ENCODE data around the gene CHMP1B. TPM values are rescaled to one million over a fixed set of nuclear protein-coding genes. Genes with fewer than 3 reads are reported as not detected.

The CHMP1B gene
- total and polyA plus RNA-seq, 11 donors, result 19.8 to 41.2 (median 37.3) TPM

DNA sequence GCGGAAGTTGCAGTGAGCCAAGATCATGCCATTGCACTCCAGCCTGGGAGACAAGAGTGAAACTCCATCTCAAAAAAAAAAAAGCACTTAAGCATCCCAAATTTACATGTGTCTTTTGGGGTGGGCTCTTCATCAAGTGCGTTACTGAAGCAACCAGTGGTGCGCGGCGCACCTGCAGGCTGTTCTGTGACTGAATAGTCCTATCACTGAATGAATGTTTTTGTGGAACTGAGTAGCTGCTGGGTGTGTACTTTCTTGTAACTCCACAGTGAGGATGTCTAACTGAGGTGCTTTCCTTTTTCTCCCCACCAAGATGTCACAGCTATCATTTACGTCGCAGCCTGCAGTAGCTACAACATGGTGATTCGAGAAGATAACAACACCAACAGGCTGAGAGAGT lies 17.0 kb downstream of the CHMP1B start:
- WGBS, 4 donors, result 91 to 95% (median 93%) methylated on average over 8 of the region's 8 CpGs
- DNase-seq, result no peak

DNA sequence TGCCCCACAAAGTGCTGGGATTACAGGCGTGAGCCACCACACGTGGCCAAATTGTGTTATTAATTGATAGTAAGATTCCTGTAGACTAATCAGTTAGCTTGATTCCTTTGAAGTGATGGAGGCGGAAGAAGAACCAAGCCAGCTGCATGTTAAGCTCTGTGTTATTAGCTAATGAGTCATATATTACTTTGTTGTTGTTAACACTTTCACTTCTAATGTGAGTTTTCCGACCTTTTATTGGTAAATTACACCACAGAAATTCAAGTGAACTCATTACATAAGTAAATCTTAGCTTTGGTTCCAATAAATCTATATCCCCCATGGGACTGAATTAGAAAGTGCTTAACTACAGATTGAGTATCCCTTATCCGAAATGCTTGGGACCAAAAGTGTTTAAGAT lies 20.3 kb downstream of the CHMP1B start:
- H3K36me3 ChIP-seq, result no peaks in the 10 kb centered on the region
- ATAC-seq, result no peak
- no peak overlapping the region for H3K4me3 ChIP-seq
- H3K27ac ChIP-seq, result no peak overlapping the region
- peaks cover 0 to 6% (median 0%) of the 10 kb centered on the region in 12 donors for H3K9me3 ChIP-seq
- WGBS, 4 donors, result 65 to 83% (median 75%) methylated on average over 5 of the region's 5 CpGs
- intact Hi-C loops (cut with DNase I), result loop anchor here in 4 of 10 donors (5.0 kb wide), 2 partner anchors 139 to 1019 kb away; no protein-coding TSS in a partner anchor
- DNase-seq, result no peak
- TF ChIP-seq POLR2A (IDR thresholded peaks at IDR 0.05) (no peak), CTCF (IDR thresholded peaks at IDR 0.05) (no peak)
- H3K4me1 ChIP-seq, result peaks cover 0 to 6% (median 0%) of the 10 kb centered on the region in 12 donors
- H3K27me3 ChIP-seq, result peaks cover 0 to 3% (median 0%) of the 10 kb centered on the region in 9 donors

More for the DNA sequence above, 17.0 kb downstream of the CHMP1B start:
- Histone ChIP-seq H3K27ac (no peak overlapping the region), H3K9me3 (no peaks in the 10 kb centered on the region), H3K4me3 (no peak overlapping the region), H3K36me3 (no peaks in the 10 kb centered on the region), H3K4me1 (peaks cover 0 to 6% (median 0%) of the 10 kb centered on the region in 12 donors), H3K27me3 (peaks cover 0 to 3% (median 0%) of the 10 kb centered on the region in 9 donors)
- ATAC-seq, result no peak
- intact Hi-C loops (cut with DNase I), result loop anchor here in 2 of 10 donors (10.0 kb wide), 1 partner anchor 213 kb away; no protein-coding TSS in a partner anchor
- no peak for TF ChIP-seq POLR2A (IDR thresholded peaks at IDR 0.05)
- no peak for TF ChIP-seq CTCF (IDR thresholded peaks at IDR 0.05)

- peak in 3 of 5 donors; percentile 25 to 67 (median 50) for DNase-seq
- 41 to 50% (median 44%) methylated on average over 13 of the region's 13 CpGs for WGBS, 4 donors
- no peaks in the 10 kb centered on the region for H3K36me3 ChIP-seq
These were observed 21.4 kb downstream of the CHMP1B start for GRCh38 chr18:11872479-11873136.

More at GRCh38 chr18:11872479-11873136, 21.4 kb downstream of the CHMP1B start:
- Histone ChIP-seq H3K27me3 (peaks cover 0 to 3% (median 0%) of the 10 kb centered on the region in 9 donors), H3K27ac (peak overlapping the region in 6 of 12 donors; percentile 18 to 61 (median 44)), H3K9me3 (peaks cover 0 to 6% (median 0%) of the 10 kb centered on the region in 12 donors), H3K4me1 (peaks cover 0 to 6% (median 0%) of the 10 kb centered on the region in 12 donors), H3K4me3 (no peak overlapping the region)
- intact Hi-C loops (cut with DNase I), result loop anchor here in 9 of 10 donors (1.0 to 5.0 kb wide), 4 partner anchors 139 to 1020 kb away; no protein-coding TSS in a partner anchor
- peak in 11 of 12 donors; percentile 19 to 63 (median 46) for TF ChIP-seq CTCF (IDR thresholded peaks at IDR 0.05)
- TF ChIP-seq POLR2A (IDR thresholded peaks at IDR 0.05), result no peak
- ATAC-seq, result peak; percentile 82 to 97 (median 94)
